ENCODE results near the gene DBP.
A peak's percentile ranks its signal among the peaks of the same experiment; 100 is the strongest.
"Not testable (repeated sequence)": the region's sequence is repeated elsewhere in the genome, so short reads cannot be mapped to it uniquely, and the experiment has no call there.

The DBP gene

DNA sequence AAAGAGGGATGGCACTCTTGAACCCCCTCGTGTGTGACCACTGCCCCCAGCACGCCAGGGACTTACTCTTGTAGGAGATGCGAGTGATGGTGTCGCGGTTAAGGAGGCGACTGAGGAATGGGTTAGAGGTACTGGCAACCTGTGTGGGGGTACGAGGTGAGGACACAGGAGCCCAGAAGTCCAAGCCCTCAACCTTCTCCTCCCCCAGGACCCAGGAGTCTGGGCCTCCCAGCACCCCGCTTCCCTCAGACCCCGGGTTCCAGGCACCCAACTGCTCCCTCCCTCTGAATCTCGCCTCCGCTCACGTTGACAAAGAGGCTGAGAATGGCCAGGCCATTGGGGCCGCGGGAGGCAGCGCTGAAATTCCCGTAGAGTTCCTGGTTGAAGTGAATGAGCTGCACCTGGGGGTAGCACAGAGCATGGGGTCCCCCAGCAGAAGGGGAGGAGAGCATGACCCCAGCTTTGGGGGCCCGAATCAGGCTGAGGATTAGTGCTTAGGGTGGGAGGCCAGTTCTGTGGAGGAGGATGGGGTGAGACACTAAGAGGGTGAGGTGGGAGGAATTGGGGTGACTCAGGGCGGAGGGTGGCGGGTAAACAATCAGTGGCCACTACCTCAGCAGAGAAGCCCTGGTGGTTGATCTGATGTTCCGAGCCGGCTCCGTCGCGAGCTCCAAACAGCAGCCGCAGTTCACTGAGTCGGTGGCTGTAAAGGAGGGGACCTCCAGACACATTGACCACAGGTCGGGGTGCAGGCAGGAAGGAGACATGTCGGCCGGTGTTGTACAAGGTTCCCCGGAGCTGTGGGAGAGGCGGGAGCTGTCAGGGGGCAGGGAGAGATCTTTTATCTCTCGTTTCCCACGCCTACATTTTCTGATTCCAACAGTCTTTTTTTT lies 2.5 kb upstream of the DBP start:
- no peak for DNase-seq (ENCODE audit: low spot score)

DNA sequence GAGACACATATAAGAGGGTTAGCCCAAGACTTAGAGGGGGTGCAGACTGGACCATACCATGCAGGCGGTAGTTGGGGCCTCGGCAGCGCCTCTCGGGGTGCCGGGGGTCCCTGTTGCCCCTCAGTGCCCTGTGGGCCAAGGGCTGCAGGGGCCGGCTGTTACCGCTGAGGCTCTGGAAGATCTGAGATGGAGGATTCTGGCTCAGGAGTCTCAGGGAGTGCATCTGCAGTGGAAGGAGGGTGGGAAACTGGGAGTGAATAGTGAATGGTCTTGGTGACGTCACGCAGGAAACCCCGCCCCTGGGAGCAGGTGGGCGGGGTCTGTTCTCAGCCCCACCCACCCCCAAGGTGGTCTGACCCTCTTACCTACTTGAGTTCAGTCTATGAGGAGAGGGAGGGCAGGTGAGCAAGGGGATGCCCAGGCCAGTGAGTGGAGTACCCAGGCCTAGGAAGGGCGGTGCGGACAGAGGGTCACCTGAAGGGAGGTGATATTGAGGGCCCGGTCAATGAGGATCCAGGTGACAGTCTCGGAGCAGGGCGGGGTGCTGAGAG lies 1.7 kb upstream of the DBP start:
- peak; percentile 69 for DNase-seq (ENCODE audit: low spot score)

DNA sequence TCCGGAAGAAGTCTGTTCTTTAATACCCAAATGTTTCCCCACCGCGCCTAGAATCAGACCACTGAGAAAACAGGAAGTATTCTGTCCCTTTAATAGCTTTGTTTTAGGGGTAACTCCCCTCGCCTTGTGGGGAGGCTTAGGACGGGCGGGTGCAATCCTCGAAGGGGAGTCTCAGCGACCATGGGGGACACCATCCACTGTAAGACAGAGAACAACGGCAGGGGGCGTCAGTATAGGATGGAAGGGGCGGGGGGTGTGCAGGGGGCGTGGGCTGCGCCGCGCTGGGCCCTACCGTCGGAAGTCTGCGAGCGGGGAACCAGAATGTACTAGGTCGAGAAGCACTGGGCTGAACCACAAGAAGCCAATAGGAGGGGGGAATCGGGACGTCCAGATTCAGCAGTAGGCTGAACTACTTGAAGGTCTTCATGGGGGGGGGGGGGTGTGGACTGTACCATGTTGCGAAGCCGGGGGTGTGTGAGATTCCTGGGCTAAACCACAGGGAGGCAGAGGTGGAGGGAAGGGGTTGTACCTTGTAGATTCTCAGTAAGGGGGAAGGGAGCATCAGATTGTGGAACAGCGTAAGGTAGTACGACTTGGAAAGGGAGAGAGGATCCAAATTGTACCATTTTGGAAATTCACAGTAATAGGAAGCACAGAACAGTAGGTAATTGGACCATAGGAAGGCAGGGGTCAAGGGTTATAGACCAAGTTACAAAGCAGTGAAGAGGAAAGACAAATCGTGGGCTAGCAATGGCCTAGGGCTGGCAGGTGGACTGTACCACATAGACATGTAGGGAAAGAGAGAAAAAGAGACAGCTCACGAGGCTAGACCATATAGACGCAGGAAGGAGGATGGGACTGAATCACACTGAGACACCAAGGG lies 1.0 kb upstream of the DBP start:
- DNase-seq (ENCODE audit: low spot score), result peak; percentile 92

GRCh38 chr19:48637449-48637947 lies 319 bp upstream of the DBP start:
- DNase-seq (ENCODE audit: low spot score), result peak; percentile 99

- peak; percentile 62 for DNase-seq (ENCODE audit: low spot score)
These were observed 967 bp downstream of the DBP start for GRCh38 chr19:48635966-48636858.

- peak; percentile 87 for DNase-seq (ENCODE audit: low spot score)
These were observed 1.8 kb downstream of the DBP start for GRCh38 chr19:48635263-48635965.

DNA sequence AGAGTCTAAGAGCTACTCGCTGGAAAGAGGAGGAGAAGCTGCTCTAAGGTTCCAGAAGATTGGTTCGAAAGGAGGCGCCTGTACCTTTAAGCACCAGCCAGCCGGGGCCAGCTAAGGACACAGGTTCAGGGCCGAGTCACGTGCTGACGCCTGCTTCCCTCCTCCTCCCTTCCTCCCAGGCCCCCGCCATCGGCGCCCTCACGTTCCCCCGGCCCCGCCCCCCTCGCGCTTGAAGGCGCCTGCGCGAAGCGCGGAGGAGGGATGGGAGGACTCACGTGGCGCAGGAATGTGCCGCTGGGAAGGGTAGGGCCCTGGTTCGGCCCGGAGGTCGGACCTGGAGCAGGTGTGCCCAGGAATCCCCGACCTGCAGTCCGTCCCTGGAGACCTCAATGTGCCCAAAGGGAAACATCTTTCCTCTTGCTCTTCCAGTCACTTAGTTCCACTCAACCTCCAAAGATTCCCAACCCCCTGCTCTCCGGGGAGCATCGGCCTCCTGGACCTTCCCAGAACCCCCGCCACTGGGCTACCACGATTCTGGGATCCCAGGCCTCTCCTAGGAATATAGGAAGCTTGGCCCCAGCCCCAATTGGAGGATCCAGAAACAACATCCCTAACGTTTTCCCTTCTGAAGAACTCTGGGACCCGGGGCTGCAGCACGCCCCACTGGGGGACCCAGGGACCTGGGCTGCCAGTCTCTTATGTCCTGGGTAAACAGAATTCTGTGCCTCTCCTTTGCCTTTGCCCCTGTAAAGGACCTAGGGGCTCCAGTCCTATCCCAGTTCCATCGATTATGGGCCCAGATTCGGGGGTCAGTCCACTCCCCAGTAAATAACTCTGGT lies 2.5 kb downstream of the DBP start:
- DNase-seq (ENCODE audit: low spot score), result peak; percentile 95

DNA sequence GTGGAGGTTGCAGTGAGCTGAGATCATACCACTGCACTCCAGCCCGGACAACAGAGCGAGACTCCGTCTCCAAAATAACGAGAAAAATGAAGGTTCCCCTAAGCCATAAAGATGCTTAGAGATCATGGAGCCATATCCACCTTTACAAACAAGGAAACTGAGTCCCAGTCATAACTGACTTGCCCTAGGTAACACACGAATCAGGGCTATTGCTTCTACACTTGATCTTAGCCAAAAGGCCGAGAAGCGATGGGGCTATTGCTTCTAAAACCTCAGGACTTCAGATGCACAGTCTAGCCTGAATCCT lies 3.2 kb downstream of the DBP start:
- no peak for DNase-seq (ENCODE audit: low spot score)

DNA sequence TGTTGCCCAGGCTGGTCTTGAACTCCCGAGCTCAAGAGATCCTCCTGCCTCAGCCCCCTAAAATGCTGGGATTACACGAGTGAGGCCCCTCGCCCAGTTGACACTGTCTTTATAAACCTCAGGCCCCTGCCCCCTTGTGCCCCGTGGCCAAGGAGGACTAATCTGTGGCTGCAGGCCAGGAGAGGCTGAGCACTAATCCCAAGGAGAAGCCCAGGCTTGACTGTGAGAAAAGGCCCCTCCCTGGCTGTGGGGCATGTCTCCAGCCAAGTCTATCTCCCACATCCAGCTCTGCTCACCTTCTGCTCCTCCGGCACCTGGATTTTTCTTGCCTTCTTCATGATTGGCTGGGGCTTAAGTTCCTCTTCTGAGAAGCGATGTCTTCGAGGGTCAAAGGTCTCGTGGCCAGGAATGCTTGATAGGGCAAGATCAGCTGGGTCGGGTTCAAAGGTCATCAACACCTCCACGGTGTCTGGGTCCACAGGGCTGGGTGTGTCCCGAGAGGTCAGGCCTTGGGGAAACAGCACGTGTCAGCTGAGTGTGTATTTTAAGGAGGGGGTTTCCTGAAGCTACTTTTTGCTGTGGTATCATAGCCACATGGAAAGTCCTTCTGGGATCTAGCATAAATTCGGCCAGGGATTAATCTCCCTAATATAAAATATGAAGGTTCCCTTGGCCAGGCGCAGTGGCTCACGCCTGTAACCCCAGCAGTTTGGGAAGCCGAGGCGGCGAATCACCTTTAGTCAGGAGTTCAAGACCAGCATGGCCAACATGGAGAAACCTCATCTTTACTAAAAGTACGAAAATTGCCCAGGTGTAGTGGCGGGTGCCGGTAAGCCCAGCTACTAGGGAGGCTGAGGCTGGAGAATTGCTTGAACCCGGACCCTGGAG lies 3.8 kb downstream of the DBP start:
- DNase-seq (ENCODE audit: low spot score), result no peak

GRCh38 chr19:48632692-48633147 lies 4.5 kb downstream of the DBP start:
- no peak for DNase-seq (ENCODE audit: low spot score)

GRCh38 chr19:48632286-48632685 lies 4.9 kb downstream of the DBP start:
- not testable (repeated sequence) for DNase-seq (ENCODE audit: low spot score)

DNA sequence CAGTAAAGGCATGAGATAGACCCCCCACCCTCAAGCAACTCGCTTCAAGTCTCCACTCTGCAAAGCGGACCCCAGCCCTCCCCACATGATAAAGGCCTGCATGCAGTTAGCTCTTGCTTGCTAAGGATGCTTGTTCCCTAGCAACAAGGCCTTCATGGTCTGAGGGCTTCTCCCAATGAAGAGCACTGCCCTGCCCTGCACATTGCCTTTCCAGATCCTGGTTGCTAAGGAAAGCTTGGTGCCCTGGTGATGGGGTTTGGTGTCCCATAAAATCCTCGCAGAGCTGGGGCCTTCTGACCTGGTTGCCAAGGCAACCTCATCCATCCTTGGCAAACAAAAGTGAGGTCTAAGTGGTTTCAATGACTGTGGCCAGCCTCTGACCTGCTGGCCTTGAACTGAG lies 6.0 kb downstream of the DBP start:
- no peak for DNase-seq (ENCODE audit: low spot score)

DNA sequence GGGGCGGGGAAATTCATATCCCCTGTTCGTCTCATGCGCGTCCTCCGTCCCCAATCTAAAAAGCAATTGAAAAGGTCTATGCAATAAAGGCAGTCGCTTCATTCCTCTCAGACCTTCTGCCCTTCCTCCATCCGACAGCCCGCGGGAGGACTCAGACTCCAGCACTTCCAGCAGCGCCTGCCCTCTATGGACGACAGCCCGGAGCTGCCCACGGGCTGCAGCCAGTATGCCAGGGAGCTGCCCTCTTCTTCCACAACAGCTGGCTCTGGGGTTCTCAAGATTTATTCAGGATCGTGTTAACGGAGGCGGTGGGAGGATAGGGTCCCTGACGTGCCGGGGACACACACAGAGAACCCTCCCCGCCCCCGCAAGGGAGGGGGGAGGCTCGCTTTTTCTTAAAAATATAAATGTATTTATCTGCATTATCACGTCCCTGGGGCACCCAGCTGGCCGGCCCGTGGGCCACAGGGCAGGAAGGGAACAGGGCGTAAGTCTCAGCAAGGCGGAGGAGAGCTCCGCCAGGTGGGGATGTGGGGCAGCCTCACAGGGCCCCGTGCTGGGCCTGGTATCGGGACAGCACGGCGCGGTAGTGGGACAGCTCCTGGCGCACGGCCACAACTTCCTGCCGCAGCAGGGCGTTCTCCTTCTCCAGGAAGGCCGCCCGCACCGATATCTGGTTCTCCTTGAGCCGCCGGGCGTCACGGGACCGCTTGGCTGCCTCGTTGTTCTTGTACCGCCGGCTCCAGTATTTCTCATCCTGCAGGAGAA lies 6.7 kb downstream of the DBP start:
- DNase-seq (ENCODE audit: low spot score), result peak; percentile 72

DNA sequence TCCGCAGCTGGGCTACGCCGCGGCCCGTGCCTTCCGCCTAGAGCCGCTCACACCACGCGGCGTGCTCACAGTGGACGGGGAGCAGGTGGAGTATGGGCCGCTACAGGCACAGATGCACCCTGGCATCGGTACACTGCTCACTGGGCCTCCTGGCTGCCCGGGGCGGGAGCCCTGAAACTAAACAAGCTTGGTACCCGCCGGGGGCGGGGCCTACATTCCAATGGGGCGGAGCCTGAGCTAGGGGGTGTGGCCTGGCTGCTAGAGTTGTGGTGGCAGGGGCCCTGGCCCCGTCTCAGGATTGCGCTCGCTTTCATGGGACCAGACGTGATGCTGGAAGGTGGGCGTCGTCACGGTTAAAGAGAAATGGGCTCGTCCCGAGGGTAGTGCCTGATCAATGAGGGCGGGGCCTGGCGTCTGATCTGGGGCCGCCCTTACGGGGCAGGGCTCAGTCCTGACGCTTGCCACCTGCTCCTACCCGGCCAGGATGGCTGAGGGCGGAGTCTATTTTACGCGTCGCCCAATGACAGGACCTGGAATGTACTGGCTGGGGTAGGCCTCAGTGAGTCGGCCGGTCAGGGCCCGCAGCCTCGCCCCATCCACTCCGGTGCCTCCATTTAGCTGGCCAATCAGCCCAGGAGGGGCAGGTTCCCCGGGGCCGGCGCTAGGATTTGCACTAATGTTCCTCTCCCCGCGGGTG lies 7.4 kb downstream of the DBP start:
- DNase-seq (ENCODE audit: low spot score), result peak; percentile 93

DNA sequence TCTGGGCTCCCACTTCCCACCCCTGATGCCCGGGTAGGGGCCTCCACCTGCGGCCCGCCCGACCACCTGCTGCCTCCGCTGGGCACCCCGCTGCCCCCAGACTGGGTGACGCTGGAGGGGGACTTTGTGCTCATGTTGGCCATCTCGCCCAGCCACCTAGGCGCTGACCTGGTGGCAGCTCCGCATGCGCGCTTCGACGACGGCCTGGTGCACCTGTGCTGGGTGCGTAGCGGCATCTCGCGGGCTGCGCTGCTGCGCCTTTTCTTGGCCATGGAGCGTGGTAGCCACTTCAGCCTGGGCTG lies 7.9 kb downstream of the DBP start:
- DNase-seq (ENCODE audit: low spot score), result no peak

GRCh38 chr19:48628486-48629296 lies 8.5 kb downstream of the DBP start:
- DNase-seq (ENCODE audit: low spot score), result no peak

DNA sequence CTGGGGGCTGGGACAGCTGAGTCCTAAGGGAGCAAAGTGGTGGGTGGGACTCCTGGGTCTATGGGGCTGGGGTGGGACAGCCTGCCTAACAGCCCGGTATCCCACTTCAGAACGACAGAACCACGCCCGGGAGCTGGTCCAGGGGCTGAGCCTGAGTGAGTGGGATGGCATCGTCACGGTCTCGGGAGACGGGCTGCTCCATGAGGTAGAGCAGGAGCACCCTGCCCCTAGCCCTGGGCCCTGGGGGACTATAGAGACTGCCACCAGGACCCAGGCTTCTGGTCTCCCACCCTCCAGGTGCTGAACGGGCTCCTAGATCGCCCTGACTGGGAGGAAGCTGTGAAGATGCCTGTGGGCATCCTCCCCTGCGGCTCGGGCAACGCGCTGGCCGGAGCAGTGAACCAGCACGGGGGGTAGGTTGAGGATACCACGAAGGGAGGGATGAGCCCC lies 9.3 kb downstream of the DBP start:
- no peak for DNase-seq (ENCODE audit: low spot score)
